ENCODE measurements around the gene HSD11B1L. TPM values are rescaled to one million over a fixed set of nuclear protein-coding genes. Genes with fewer than 3 reads are reported as not detected.

Gene HSD11B1L
- total RNA-seq, 1 donor from 2014 or later = 6.6 TPM

- Histone ChIP-seq H3K36me3 (peaks cover 89% of the 10 kb centered on the region), H3K9me3 (no peaks in the 10 kb centered on the region), H3K27me3 (no peaks in the 10 kb centered on the region), H3K27ac (no peak overlapping the region), H3K4me3 (no peak overlapping the region), H3K4me1 (peaks cover 9% of the 10 kb centered on the region)
- intact Hi-C loops (cut with DNase I) = no loop called here
- no peak for ATAC-seq
- TF ChIP-seq, protein P1, sequence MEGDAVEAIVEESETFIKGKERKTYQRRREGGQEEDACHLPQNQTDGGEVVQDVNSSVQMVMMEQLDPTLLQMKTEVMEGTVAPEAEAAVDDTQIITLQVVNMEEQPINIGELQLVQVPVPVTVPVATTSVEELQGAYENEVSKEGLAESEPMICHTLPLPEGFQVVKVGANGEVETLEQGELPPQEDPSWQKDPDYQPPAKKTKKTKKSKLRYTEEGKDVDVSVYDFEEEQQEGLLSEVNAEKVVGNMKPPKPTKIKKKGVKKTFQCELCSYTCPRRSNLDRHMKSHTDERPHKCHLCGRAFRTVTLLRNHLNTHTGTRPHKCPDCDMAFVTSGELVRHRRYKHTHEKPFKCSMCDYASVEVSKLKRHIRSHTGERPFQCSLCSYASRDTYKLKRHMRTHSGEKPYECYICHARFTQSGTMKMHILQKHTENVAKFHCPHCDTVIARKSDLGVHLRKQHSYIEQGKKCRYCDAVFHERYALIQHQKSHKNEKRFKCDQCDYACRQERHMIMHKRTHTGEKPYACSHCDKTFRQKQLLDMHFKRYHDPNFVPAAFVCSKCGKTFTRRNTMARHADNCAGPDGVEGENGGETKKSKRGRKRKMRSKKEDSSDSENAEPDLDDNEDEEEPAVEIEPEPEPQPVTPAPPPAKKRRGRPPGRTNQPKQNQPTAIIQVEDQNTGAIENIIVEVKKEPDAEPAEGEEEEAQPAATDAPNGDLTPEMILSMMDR (IDR thresholded peaks at IDR 0.05) = no peak
- no peak for DNase-seq
These were observed 15.6 kb downstream of the HSD11B1L start for GRCh38 chr19:5696196-5697021.

DNA sequence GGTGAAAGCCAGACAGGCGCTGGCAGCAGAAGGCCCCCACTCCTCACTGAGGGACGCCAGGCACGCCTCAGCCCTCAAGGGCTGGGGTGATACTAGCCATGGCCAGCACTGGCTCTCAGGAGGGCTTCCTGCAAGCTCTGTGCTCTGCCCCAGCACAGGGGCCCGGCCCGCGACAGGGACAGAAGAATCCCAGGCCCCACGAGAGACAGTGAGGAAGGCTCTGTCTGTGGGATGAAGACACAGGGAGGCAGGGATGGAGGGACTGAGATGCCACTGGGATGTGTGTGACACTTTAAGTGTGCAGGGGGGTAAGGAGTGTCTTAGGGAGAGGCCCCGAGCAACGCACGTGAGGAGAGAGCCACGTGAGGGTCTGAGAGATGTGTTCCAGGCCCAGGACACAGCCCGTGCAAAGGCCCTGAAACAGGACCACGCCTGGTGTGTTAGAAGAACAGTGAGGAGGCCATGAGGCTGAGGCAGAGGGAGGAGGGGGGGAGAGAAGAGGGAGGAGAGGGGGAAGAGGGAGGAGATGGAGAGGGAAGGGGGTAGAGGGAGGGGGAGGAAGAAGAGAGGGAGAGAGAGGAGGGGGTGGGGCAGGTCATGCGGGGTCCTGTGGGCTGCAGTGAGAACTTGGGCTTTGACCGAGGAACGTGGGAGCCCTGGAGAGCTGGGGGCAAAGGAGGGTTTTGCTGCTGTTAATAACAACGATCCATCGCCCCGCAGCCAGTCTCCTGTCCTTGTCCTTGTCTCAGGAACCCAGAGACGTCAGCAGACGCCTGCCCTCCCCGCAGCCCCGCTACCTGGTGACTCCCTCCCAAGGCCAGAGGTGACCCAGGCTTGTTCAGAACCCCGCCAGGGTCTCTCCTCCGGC is 16.4 kb downstream of the HSD11B1L start:
- ATAC-seq = no peak
- TF ChIP-seq, protein P1 (IDR thresholded peaks at IDR 0.05) = no peak
- H3K27ac ChIP-seq = no peak overlapping the region
- no peaks in the 10 kb centered on the region for H3K9me3 ChIP-seq
- DNase-seq = no peak
- peaks cover 82% of the 10 kb centered on the region for H3K36me3 ChIP-seq
- H3K27me3 ChIP-seq = no peaks in the 10 kb centered on the region
- intact Hi-C loops (cut with DNase I) = no loop called here
- H3K4me3 ChIP-seq = no peak overlapping the region
- peaks cover 3% of the 10 kb centered on the region for H3K4me1 ChIP-seq

- peaks cover 74% of the 10 kb centered on the region for H3K36me3 ChIP-seq
These were observed 17.2 kb downstream of the HSD11B1L start for GRCh38 chr19:5697890-5698634.

GRCh38 chr19:5698635-5699422 is 18.0 kb downstream of the HSD11B1L start:
- no peak overlapping the region for H3K4me3 ChIP-seq
- no peaks in the 10 kb centered on the region for H3K9me3 ChIP-seq
- peaks cover 74% of the 10 kb centered on the region for H3K36me3 ChIP-seq
- TF ChIP-seq, protein P1 (IDR thresholded peaks at IDR 0.05) = no peak
- ATAC-seq (no peak), DNase-seq (no peak)
- intact Hi-C loops (cut with DNase I) = no loop called here
- H3K4me1 ChIP-seq = no peaks in the 10 kb centered on the region
- no peaks in the 10 kb centered on the region for H3K27me3 ChIP-seq
- no peak overlapping the region for H3K27ac ChIP-seq

More at GRCh38 chr19:5697890-5698634, 17.2 kb downstream of the HSD11B1L start:
- Histone ChIP-seq H3K4me1 (no peaks in the 10 kb centered on the region), H3K27ac (no peak overlapping the region), H3K9me3 (no peaks in the 10 kb centered on the region), H3K4me3 (no peak overlapping the region), H3K27me3 (no peaks in the 10 kb centered on the region)
- intact Hi-C loops (cut with DNase I) = no loop called here
- ATAC-seq (no peak), DNase-seq (no peak)
- TF ChIP-seq, protein P1 (IDR thresholded peaks at IDR 0.05) = no peak
